ENCODE measurements around the gene RHEBL1.
A peak's percentile ranks its signal among the peaks of the same experiment; 100 is the strongest.

RHEBL1 gene

GRCh38 chr12:49069507-49070346, at the start of gene RHEBL1:
TSS of gene RHEBL1 (minus strand) at chr12:49069979. CDS start at chr12:49069785, 194 bp downstream.
- peak; percentile 99 for DNase-seq
- in situ Hi-C loops (cut with MboI; ENCODE audit: low pct_unique_long_range_greater_than_20kb, low sequenced_read_pairs), result no loop called here

GRCh38 chr12:49111206-49111605, 41.4 kb upstream of the RHEBL1 start:
- DNase-seq, result no peak
- in situ Hi-C loops (cut with MboI; ENCODE audit: low pct_unique_long_range_greater_than_20kb, low sequenced_read_pairs), result no loop called here

- DNase-seq, result peak; percentile 99
- in situ Hi-C loops (cut with MboI; ENCODE audit: low pct_unique_long_range_greater_than_20kb, low sequenced_read_pairs), result no loop called here
Measured at GRCh38 chr12:49110464-49111155, 40.8 kb upstream of the RHEBL1 start, which contains the start of gene LMBR1L. TSS of gene LMBR1L (minus strand) at chr12:49110847. CDS start at chr12:49110555, 292 bp downstream.

GRCh38 chr12:49109641-49110463, 40.1 kb upstream of the RHEBL1 start:
- peak; percentile 12 for DNase-seq

GRCh38 chr12:49108958-49109404, 39.2 kb upstream of the RHEBL1 start:
- DNase-seq, result peak; percentile 85
- in situ Hi-C loops (cut with MboI; ENCODE audit: low pct_unique_long_range_greater_than_20kb, low sequenced_read_pairs), result no loop called here

More at GRCh38 chr12:49109641-49110463, 40.1 kb upstream of the RHEBL1 start:
- in situ Hi-C loops (cut with MboI; ENCODE audit: low pct_unique_long_range_greater_than_20kb, low sequenced_read_pairs), result no loop called here

GRCh38 chr12:49105504-49106084, 35.8 kb upstream of the RHEBL1 start:
- in situ Hi-C loops (cut with MboI; ENCODE audit: low pct_unique_long_range_greater_than_20kb, low sequenced_read_pairs), result no loop called here
- no peak for DNase-seq

- DNase-seq, result no peak
- in situ Hi-C loops (cut with MboI; ENCODE audit: low pct_unique_long_range_greater_than_20kb, low sequenced_read_pairs), result no loop called here
Measured at GRCh38 chr12:49104822-49105221, 35.0 kb upstream of the RHEBL1 start.

- in situ Hi-C loops (cut with MboI; ENCODE audit: low pct_unique_long_range_greater_than_20kb, low sequenced_read_pairs), result no loop called here
- DNase-seq, result no peak
Measured at GRCh38 chr12:49100380-49100779, 30.6 kb upstream of the RHEBL1 start.

GRCh38 chr12:49098703-49099102, 28.9 kb upstream of the RHEBL1 start:
- DNase-seq, result no peak
- in situ Hi-C loops (cut with MboI; ENCODE audit: low pct_unique_long_range_greater_than_20kb, low sequenced_read_pairs), result no loop called here

- peak; percentile 84 for DNase-seq
- in situ Hi-C loops (cut with MboI; ENCODE audit: low pct_unique_long_range_greater_than_20kb, low sequenced_read_pairs), result no loop called here
Measured at GRCh38 chr12:49098035-49098451, 28.3 kb upstream of the RHEBL1 start.

GRCh38 chr12:49097381-49097780, 27.6 kb upstream of the RHEBL1 start:
- DNase-seq, result no peak
- in situ Hi-C loops (cut with MboI; ENCODE audit: low pct_unique_long_range_greater_than_20kb, low sequenced_read_pairs), result no loop called here

- DNase-seq, result no peak
- in situ Hi-C loops (cut with MboI; ENCODE audit: low pct_unique_long_range_greater_than_20kb, low sequenced_read_pairs), result no loop called here
Measured at GRCh38 chr12:49094975-49095365, 25.2 kb upstream of the RHEBL1 start.

GRCh38 chr12:49094160-49094974, 24.6 kb upstream of the RHEBL1 start, which contains the start of gene DHH:
TSS of gene DHH (minus strand) at chr12:49094801. CDS start at chr12:49094512, 289 bp downstream.
- in situ Hi-C loops (cut with MboI; ENCODE audit: low pct_unique_long_range_greater_than_20kb, low sequenced_read_pairs), result no loop called here
- DNase-seq, result no peak

- in situ Hi-C loops (cut with MboI; ENCODE audit: low pct_unique_long_range_greater_than_20kb, low sequenced_read_pairs), result no loop called here
- DNase-seq, result no peak
Measured at GRCh38 chr12:49093792-49094159, 24.0 kb upstream of the RHEBL1 start.

- in situ Hi-C loops (cut with MboI; ENCODE audit: low pct_unique_long_range_greater_than_20kb, low sequenced_read_pairs), result no loop called here
- DNase-seq, result no peak
Measured at GRCh38 chr12:49092816-49093406, 23.1 kb upstream of the RHEBL1 start.

- in situ Hi-C loops (cut with MboI; ENCODE audit: low pct_unique_long_range_greater_than_20kb, low sequenced_read_pairs), result no loop called here
- DNase-seq, result peak; percentile 92
Measured at GRCh38 chr12:49092086-49092815, 22.5 kb upstream of the RHEBL1 start.

- in situ Hi-C loops (cut with MboI; ENCODE audit: low pct_unique_long_range_greater_than_20kb, low sequenced_read_pairs), result no loop called here
- no peak for DNase-seq
Measured at GRCh38 chr12:49091836-49092085, 22.0 kb upstream of the RHEBL1 start.

Data from KBM-7 (cell line).